ENCODE data around the gene CORO1A.
"Not testable (repeated sequence)": the region's sequence is repeated elsewhere in the genome, so short reads cannot be mapped to it uniquely, and the experiment has no call there.

- not testable (repeated sequence) for TF ChIP-seq CTCF (IDR thresholded peaks at IDR 0.05); POLR2A (IDR thresholded peaks at IDR 0.05; ENCODE audit: low read depth); EP300 (IDR thresholded peaks at IDR 0.05)
Measured at GRCh38 chr16:30170145-30170544, 13.3 kb upstream of the CORO1A start.

Measured in esophagus muscularis mucosa (tissue), 4 donors.